Epithelial cell of esophagus (primary cell): ENCODE results near the gene DYNC1I1.

Experiments used
- DNase-seq: peaks from one replicate; pipeline ENCODE4 v3.0.0; 2010; ENCODE audit warnings: low read depth
- H3K4me3 ChIP-seq: 2 replicates; pipeline ENCODE4 v1.5.1; 2011; ENCODE audit warnings: mild to moderate bottlenecking, low read length, control low read depth
- TF ChIP-seq, protein P1 (sequence below): IDR thresholded peaks from 2 replicates; pipeline ENCODE4 v1.5.1; 2011; ENCODE audit warnings: low read depth, mild to moderate bottlenecking, low read length, control low read depth, inconsistent platforms; ENCODE audit not compliant: insufficient read depth; ENCODE audit errors: missing control alignments

Gene DYNC1I1

DNA sequence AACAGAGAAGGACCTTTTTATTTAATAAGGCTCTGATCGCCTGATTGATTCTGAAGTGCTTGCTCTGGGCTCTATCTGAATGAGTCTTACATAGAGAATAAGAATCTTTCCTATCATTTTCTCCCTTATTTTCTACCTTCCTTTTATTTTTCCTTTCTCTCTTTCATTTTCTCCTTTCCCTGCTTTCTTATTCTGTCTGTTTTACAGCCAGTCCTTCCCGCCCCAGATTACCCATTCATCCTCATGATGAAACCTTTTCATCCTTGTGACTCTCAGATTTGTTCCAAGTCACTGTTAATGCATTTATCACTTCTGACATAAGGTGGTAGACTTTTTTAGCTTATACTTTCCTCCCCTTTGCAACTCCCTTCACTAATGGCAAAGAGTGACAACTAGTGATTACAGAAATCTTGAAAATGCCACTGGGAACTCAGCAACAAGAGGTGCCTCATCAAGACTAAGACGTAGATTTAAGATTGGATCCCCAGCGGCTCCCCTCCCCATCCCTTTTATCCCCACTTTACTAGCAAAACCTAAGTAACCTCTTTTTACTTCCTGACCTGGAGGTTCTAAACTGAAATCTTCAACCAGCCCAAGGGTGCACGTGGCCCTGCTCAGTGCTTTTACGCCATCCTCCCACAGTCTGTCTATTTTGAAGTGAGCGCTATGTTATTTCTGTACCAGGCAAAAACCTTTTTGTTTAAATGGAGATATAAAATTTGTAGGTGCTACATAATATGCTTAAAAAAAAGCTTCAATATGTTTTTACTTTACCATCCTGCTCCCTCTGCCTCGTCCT is 179.8 kb downstream of the DYNC1I1 start:
- no peak overlapping the region for H3K4me3 ChIP-seq
- no peak for DNase-seq
- TF ChIP-seq, protein P1, sequence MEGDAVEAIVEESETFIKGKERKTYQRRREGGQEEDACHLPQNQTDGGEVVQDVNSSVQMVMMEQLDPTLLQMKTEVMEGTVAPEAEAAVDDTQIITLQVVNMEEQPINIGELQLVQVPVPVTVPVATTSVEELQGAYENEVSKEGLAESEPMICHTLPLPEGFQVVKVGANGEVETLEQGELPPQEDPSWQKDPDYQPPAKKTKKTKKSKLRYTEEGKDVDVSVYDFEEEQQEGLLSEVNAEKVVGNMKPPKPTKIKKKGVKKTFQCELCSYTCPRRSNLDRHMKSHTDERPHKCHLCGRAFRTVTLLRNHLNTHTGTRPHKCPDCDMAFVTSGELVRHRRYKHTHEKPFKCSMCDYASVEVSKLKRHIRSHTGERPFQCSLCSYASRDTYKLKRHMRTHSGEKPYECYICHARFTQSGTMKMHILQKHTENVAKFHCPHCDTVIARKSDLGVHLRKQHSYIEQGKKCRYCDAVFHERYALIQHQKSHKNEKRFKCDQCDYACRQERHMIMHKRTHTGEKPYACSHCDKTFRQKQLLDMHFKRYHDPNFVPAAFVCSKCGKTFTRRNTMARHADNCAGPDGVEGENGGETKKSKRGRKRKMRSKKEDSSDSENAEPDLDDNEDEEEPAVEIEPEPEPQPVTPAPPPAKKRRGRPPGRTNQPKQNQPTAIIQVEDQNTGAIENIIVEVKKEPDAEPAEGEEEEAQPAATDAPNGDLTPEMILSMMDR, result no peak

DNA sequence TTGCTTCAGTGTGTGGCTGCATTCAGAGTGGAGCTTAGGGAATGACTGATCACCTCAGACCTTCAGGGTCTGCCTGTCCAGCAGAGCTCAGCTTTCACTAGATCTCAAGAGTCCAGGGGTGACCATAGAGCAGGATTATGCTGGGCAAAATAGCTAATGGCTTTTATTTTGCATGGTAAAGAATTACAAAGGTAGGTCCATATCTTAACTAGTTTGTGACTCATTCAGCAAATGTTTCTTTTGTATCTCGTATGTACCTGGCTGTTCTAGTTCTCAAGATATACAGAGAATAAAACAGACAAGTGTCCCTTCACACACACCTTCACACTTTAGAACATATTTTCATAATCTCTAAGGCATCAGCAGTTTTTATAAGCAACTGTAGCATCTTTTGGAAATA is 180.5 kb downstream of the DYNC1I1 start:
- no peak for DNase-seq
- no peak overlapping the region for H3K4me3 ChIP-seq
- TF ChIP-seq, protein P1, result no peak

DNA sequence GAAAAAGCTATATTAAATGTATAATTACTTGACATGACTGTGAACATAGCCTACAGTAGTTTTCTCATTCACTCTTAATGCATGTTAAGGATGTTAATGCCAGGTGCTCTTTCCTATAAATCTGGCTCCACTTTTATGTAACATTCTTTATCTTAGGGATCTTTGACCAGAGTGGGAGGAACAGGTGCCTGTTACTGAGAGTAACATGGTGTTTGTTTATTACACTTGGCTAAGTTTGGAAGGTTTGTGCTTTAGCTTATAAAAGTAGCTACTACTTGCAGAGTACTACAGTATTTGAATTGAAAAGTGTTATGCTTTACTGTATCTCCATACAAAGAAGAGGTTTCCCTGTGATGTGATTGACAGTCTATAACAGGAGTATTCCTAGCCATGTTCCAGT is 183.4 kb downstream of the DYNC1I1 start:
- no peak for DNase-seq

DNA sequence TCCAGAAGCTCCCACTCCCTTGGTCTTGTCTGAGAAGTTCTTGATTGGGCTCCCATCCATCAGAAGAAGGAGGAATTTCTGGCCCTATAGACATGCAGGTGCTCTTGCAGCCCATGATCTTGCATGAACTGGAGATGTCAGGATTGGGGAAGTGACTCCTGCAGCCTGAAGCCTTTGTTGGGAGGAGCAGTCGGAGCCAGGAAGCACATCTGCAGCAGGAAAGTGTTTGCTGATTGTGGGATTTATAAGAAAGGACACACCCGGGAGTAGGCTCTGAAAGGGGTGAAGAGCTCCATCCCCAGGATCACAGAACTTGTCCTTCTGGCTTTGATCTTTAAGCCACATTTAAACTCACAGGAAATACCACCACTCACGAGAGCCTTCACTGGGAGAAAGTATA is 185.2 kb downstream of the DYNC1I1 start:
- DNase-seq, result no peak
- TF ChIP-seq, protein P1, result no peak
- H3K4me3 ChIP-seq, result no peak overlapping the region

More for the DNA sequence above, 183.4 kb downstream of the DYNC1I1 start:
- TF ChIP-seq, protein P1, result no peak
- H3K4me3 ChIP-seq, result no peak overlapping the region

DNA sequence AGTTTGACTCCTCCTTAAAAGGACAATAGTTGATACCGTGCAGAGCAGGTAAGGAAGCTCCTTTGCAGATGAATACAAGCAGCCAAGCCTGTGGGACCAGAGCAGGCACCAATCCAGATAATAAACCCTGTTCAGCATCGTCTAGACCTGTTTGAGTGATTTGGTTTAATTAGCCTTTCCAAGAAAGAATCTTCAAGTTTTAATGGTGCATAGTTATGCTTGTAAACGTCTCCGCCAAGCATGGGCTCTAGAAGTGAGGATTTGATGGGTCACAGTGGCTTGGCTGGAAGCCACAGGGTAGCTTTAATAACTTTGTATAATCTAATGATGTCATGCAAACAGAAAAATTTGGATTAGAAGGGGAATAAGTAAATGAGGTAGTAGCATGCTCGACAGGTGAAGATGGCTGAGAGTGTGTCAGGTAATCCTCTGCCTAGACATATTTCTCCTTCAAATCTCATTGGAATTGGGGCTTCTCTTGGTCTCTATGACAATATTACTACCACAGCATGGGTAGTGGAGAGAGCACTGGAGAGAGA is 188.4 kb downstream of the DYNC1I1 start:
- TF ChIP-seq, protein P1, result no peak
- DNase-seq, result no peak
- H3K4me3 ChIP-seq, result no peak overlapping the region

DNA sequence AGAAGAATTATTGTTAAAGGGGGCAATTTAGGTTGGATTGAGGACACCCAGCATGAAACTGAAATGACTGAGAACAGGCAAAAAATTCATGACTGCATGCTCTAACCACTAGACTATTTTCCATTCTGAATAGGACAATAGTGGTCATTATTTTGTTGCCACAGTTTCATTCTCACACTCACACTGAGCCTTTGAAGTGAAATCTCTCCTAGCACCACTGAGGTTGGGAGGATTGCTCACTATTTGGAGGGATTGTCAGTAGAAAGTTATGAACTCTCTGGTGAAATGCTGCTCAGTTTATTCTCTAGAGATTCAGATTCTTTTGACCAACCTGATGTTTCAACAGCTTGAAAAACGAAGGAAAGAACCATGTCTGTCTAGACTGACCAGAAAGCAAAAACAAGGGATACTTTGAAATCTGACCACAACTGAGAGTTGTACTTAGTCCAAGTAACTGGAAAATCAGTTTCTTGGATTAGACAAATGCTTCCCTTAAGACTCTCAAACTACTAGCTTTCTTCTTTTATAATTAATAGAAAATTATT is 191.2 kb downstream of the DYNC1I1 start:
- no peak overlapping the region for H3K4me3 ChIP-seq
- DNase-seq, result no peak
- TF ChIP-seq, protein P1, result no peak
